ENCODE data around the gene TMEM235. TPM values are rescaled to one million over a fixed set of nuclear protein-coding genes. Genes with fewer than 3 reads are reported as not detected.

TMEM235 gene
- total and polyA plus RNA-seq, 12 donors = not detected

GRCh38 chr17:78255953-78256706 is 24.7 kb downstream of the TMEM235 start:
- no peaks in the 10 kb centered on the region for H3K27me3 ChIP-seq
- no peak for TF ChIP-seq CTCF (IDR thresholded peaks at IDR 0.05)
- WGBS, 2 donors = 72% methylated on average over 14 of the region's 14 CpGs
- H3K27ac ChIP-seq = peak overlapping the region in 9 of 10 donors; percentile 25 to 96 (median 70)
- no peak for DNase-seq
- no peak overlapping the region for H3K4me3 ChIP-seq
- H3K9me3 ChIP-seq = no peaks in the 10 kb centered on the region
- intact Hi-C loops (cut with DNase I) = loop anchor here in 1 of 10 donors (5.0 kb wide), 1 partner anchor 166 kb away; no protein-coding TSS in a partner anchor
- H3K4me1 ChIP-seq = peaks cover 2 to 90% (median 43%) of the 10 kb centered on the region in 9 donors
- H3K36me3 ChIP-seq = no peaks in the 10 kb centered on the region
- ATAC-seq = no peak

- Histone ChIP-seq H3K27me3 (no peaks in the 10 kb centered on the region), H3K4me1 (peaks cover 2 to 89% (median 41%) of the 10 kb centered on the region in 9 donors), H3K4me3 (no peak overlapping the region), H3K9me3 (no peaks in the 10 kb centered on the region), H3K27ac (peak overlapping the region in 9 of 10 donors; percentile 25 to 96 (median 77)), H3K36me3 (no peaks in the 10 kb centered on the region)
- DNase-seq = no peak
- TF ChIP-seq CTCF (IDR thresholded peaks at IDR 0.05) = no peak
- 45 to 50% methylated on average over 18 of the region's 18 CpGs for WGBS, 2 donors
- ATAC-seq = peak in 2 of 8 donors; percentile 9 to 12
- intact Hi-C loops (cut with DNase I) = loop anchor here in 1 of 10 donors (5.0 kb wide), 1 partner anchor 165 kb away; no protein-coding TSS in a partner anchor
Measured at GRCh38 chr17:78256707-78257591, 25.5 kb downstream of the TMEM235 start.

- no peak for TF ChIP-seq CTCF (IDR thresholded peaks at IDR 0.05)
- Histone ChIP-seq H3K4me1 (peaks cover 2 to 92% (median 47%) of the 10 kb centered on the region in 9 donors), H3K27ac (peak overlapping the region in 8 of 10 donors; percentile 70 to 96 (median 81)), H3K27me3 (no peaks in the 10 kb centered on the region), H3K9me3 (no peaks in the 10 kb centered on the region), H3K4me3 (peak overlapping the region in 1 of 10 donors; percentile 47), H3K36me3 (no peaks in the 10 kb centered on the region)
- ATAC-seq = peak in 2 of 8 donors; percentile 8 to 11
- no peak for DNase-seq
- intact Hi-C loops (cut with DNase I) = loop anchor here in 1 of 10 donors (5.0 kb wide), 1 partner anchor 164 kb away; no protein-coding TSS in a partner anchor
- WGBS, 2 donors = 60 to 66% methylated on average over 16 of the region's 16 CpGs
Measured at GRCh38 chr17:78257810-78258322, 26.4 kb downstream of the TMEM235 start.
